HCT116 (cell line): ENCODE measurements around the gene SRL. TPM values are rescaled to one million over a fixed set of nuclear protein-coding genes. Genes with fewer than 3 reads are reported as not detected.

Experiments used
- ATAC-seq: fragments of 200-7000 bp; cut with Tn5 transposase; 2 replicates; pipeline ENCODE4 v1.9.1; 2020; ENCODE audit warnings: mild to moderate bottlenecking, moderate library complexity
- BruUV-seq: library from RNA; stranded (reverse); fragments of 400-500 nt; replicated peaks from 2 replicates; lab custom pipeline; 2021; lab: Mats Ljungman, UMichigan
- CTCF ChIA-PET: fragments of 300-600 bp; sonication (Branson Sonifier 250); formaldehyde crosslinking; loops from one replicate; lab custom pipeline; 2021; ENCODE audit warnings: antibody characterized with exemption; lab: Charles Lee
- POLR2A ChIA-PET: fragments of 300-600, 350-600 bp; sonication (Branson Sonifier 250); formaldehyde crosslinking; loops from one replicate; lab custom pipeline; 2021; ENCODE audit warnings: antibody characterized with exemption; lab: Charles Lee
- RAD21 ChIA-PET, 2 experiments: fragments of 300-600 bp; sonication (Branson Sonifier 250); formaldehyde crosslinking; loops; one replicate each; lab custom pipeline; 2023; ENCODE audit warnings: low total read pairs in 2 of 2; ENCODE audit not compliant: uncharacterized antibody in 2 of 2, unreplicated experiment in 2 of 2, low non-redundant PET in 1 of 2; lab: Charles Lee
- DNase-seq: peaks from one replicate; pipeline ENCODE4 v3.0.0-alpha.2; 2010; ENCODE audit warnings: low read depth, low spot score
- H2AFZ ChIP-seq: fragments of 200-600 bp; shearing (Covaris generic), sonication (generic); 2 replicates; pipeline ENCODE4 v1.6.1; 2017; ENCODE audit warnings: low read depth, mixed run types, mixed read lengths, antibody characterized with exemption, low read length; ENCODE audit not compliant: poor library complexity, severe bottlenecking
- H3K27ac ChIP-seq: 2 replicates; pipeline ENCODE4 v1.5.1; 2012; ENCODE audit warnings: low read depth, low read length
- H3K27me3 ChIP-seq: fragments of 200-600 bp; sonication (generic); 2 replicates; pipeline ENCODE4 v1.6.1; 2016; ENCODE audit warnings: mixed run types, low read length, mixed read lengths; ENCODE audit not compliant: insufficient read depth
- H3K36me3 ChIP-seq, 2 experiments: fragments of 200-500 bp in 1 of 2; fragments of 200-600 bp in 1 of 2; sonication (Bioruptor generic) in 1 of 2; sonication (generic) in 1 of 2; 2 replicates each; pipeline versions ENCODE4 v1.5.1 to v1.6.1; 2014 to 2016; ENCODE audit warnings: low read length in 2 of 2, inconsistent platforms in 1 of 2, mixed read lengths in 1 of 2, mixed run types in 1 of 2; ENCODE audit not compliant: insufficient read depth in 2 of 2, control insufficient read depth in 1 of 2
- H3K4me1 ChIP-seq, 2 experiments: fragments of 200-600 bp in 1 of 2; sonication (generic) in 1 of 2; 2 replicates each; pipeline versions ENCODE4 v1.5.1 to v1.6.1; 2012 to 2017; ENCODE audit warnings: low read length in 2 of 2, inconsistent platforms in 1 of 2, mild to moderate bottlenecking in 1 of 2, mixed read lengths in 1 of 2, mixed run types in 1 of 2, moderate library complexity in 1 of 2; ENCODE audit not compliant: insufficient read depth in 2 of 2, control insufficient read depth in 1 of 2
- H3K4me2 ChIP-seq: fragments of 200-600 bp; sonication (generic); 2 replicates; pipeline ENCODE4 v1.6.1; 2017; ENCODE audit warnings: mixed run types, low read length, mixed read lengths
- H3K4me3 ChIP-seq, 2 experiments: fragments of 200-600 bp in 1 of 2; sonication (generic) in 1 of 2; replicated peaks in 1 of 2; 2 replicates each; pipeline ENCODE4 v1.5.1; 2011 to 2016; ENCODE audit warnings: low read length in 2 of 2, control low read depth in 1 of 2, low read depth in 1 of 2, mild to moderate bottlenecking in 1 of 2, mixed read lengths in 1 of 2, mixed run types in 1 of 2
- H3K79me2 ChIP-seq: fragments of 200-600 bp; sonication (generic); 2 replicates; pipeline ENCODE4 v1.6.1; 2017; ENCODE audit warnings: mild to moderate bottlenecking, mixed run types, low read length, moderate library complexity, mixed read lengths; ENCODE audit not compliant: insufficient read depth
- H3K9ac ChIP-seq: fragments of 200-600 bp; sonication (generic); 2 replicates; pipeline ENCODE4 v1.6.1; 2016; ENCODE audit warnings: low read length, mixed read lengths
- H3K9me2 ChIP-seq: fragments of 200-600 bp; sonication (generic), shearing (Covaris generic); 2 replicates; pipeline ENCODE4 v1.6.1; 2017; ENCODE audit warnings: mixed run types, mild to moderate bottlenecking, moderate library complexity; ENCODE audit not compliant: insufficient read depth
- H3K9me3 ChIP-seq, 2 experiments: fragments of 200-500 bp in 1 of 2; fragments of 200-600 bp in 1 of 2; sonication (Bioruptor generic) in 1 of 2; sonication (generic) in 1 of 2; 2 replicates each; pipeline ENCODE4 v1.6.1; 2014 to 2017; ENCODE audit warnings: low read length in 2 of 2, mixed read lengths in 2 of 2, inconsistent platforms in 1 of 2, low read depth in 1 of 2, mild to moderate bottlenecking in 1 of 2, mixed run types in 1 of 2, moderate library complexity in 1 of 2; ENCODE audit not compliant: control insufficient read depth in 1 of 2, insufficient read depth in 1 of 2
- H4K20me1 ChIP-seq: fragments of 200-600 bp; sonication (generic), shearing (Covaris generic); 2 replicates; pipeline ENCODE4 v1.6.1; 2017; ENCODE audit warnings: mixed run types, mild to moderate bottlenecking, moderate library complexity; ENCODE audit not compliant: insufficient read depth
- CBX3 ChIP-seq: IDR thresholded peaks from 2 replicates; pipeline ENCODE4 v1.6.1; 2012; ENCODE audit warnings: low read depth
- CTCF ChIP-seq, 3 experiments: fragments of 200-600 bp in 1 of 3; sonication (generic) in 1 of 3; IDR thresholded peaks in 2 of 3; conservative IDR thresholded peaks in 1 of 3; 2 replicates each; pipeline ENCODE4 v1.5.1; 2012 to 2017; ENCODE audit warnings: low read depth in 2 of 3, low read length in 2 of 3, antibody characterized with exemption in 1 of 3, borderline replicate concordance in 1 of 3, control low read depth in 1 of 3, mild to moderate bottlenecking in 1 of 3, mixed read lengths in 1 of 3, mixed run types in 1 of 3, moderate library complexity in 1 of 3; ENCODE audit not compliant: insufficient read depth in 1 of 3
- EGR1 ChIP-seq: IDR thresholded peaks from 2 replicates; pipeline ENCODE4 v1.6.1; 2012; ENCODE audit warnings: low read depth
- ELF1 ChIP-seq: IDR thresholded peaks from 2 replicates; pipeline ENCODE4 v1.6.1; 2012; ENCODE audit warnings: low read depth, borderline replicate concordance
- EZH2 ChIP-seq: fragments of 200-600 bp; sonication (generic); IDR thresholded peaks from 2 replicates; pipeline ENCODE4 v1.6.1; 2017; ENCODE audit warnings: antibody characterized with exemption, mixed run types
- EZH2phosphoT487 ChIP-seq: fragments of 200-600 bp; IDR thresholded peaks from 2 replicates; pipeline ENCODE4 v1.6.1; 2018; ENCODE audit warnings: antibody characterized with exemption, borderline replicate concordance
- POLR2AphosphoS5 ChIP-seq: IDR thresholded peaks from 2 replicates; pipeline ENCODE4 v1.6.1; 2011; ENCODE audit warnings: mild to moderate bottlenecking, low read depth, low read length, moderate library complexity
- RAD21 ChIP-seq: IDR thresholded peaks from 2 replicates; pipeline ENCODE4 v1.6.1; 2012; ENCODE audit warnings: low read depth, mild to moderate bottlenecking
- SP1 ChIP-seq: IDR thresholded peaks from 2 replicates; pipeline ENCODE4 v1.6.1; 2012; ENCODE audit warnings: low read depth
- SRF ChIP-seq: IDR thresholded peaks from 2 replicates; pipeline ENCODE4 v1.6.1; 2012; ENCODE audit warnings: low read depth
- ZFX ChIP-seq: fragments of 450-650 bp; IDR thresholded peaks from 2 replicates; pipeline ENCODE4 v1.6.1; 2017
- intact Hi-C: fragments of 100-400 bp; cut with micrococcal nuclease; formaldehyde crosslinking; loops from 2 replicates; pipeline ENCODE4 v1.10.0; 2022
- total RNA-seq: library from RNA; stranded (reverse); gene quantifications from one replicate; pipeline ENCODE4 v1.2.1, GENCODE V29; 2021; ENCODE audit not compliant: unreplicated experiment

The SRL gene
- total RNA-seq, 1 experiment from 2014 or later, result not detected

GRCh38 chr16:4239682-4240175 is 2.2 kb downstream of the SRL start:
- no peaks in the 10 kb centered on the region for H3K36me3 ChIP-seq
- intact Hi-C loops, result no loop called here
- ATAC-seq (no peak), DNase-seq (no peak)
- H3K4me1 ChIP-seq, result no peaks in the 10 kb centered on the region
- RAD21 ChIA-PET, result no interaction called here
- H3K27ac ChIP-seq, result no peak overlapping the region
- POLR2A ChIA-PET, result no interaction called here
- no peak overlapping the region for H3K9ac ChIP-seq
- no peak overlapping the region for H2AFZ ChIP-seq
- no TSS peak for BruUV-seq
- H3K27me3 ChIP-seq, result no peaks in the 10 kb centered on the region
- no peaks in the 10 kb centered on the region for H3K9me2 ChIP-seq
- CTCF ChIA-PET, result no interaction called here
- H4K20me1 ChIP-seq, result no peaks in the 10 kb centered on the region
- no peaks in the 10 kb centered on the region for H3K79me2 ChIP-seq
- H3K9me3 ChIP-seq, result no peaks in the 10 kb centered on the region
- no peak overlapping the region for H3K4me3 ChIP-seq
- H3K4me2 ChIP-seq, result no peak overlapping the region
- no peak for TF ChIP-seq CTCF (IDR thresholded peaks at IDR 0.05 in 2 of 3, conservative IDR thresholded peaks at IDR 0.05 in 1 of 3; ENCODE audit: borderline replicate concordance in 1 of 3, insufficient read depth in 1 of 3, low read depth in 2 of 3, low read length in 2 of 3)
- no peak for TF ChIP-seq POLR2AphosphoS5
- TF ChIP-seq EZH2phosphoT487, result no peak

- H3K27me3 ChIP-seq, result no peaks in the 10 kb centered on the region
- no peak overlapping the region for H3K9ac ChIP-seq
- no peak overlapping the region for H3K4me3 ChIP-seq
- no peak for ATAC-seq
- no peak overlapping the region for H3K4me2 ChIP-seq
- no peak overlapping the region for H2AFZ ChIP-seq
- no peaks in the 10 kb centered on the region for H4K20me1 ChIP-seq
- ChIA-PET RAD21 (no interaction called here), CTCF (interaction anchor here (1.3 kb wide), 1 partner anchor 15 kb away, joined by 4 read pairs; no protein-coding TSS in a partner anchor)
- intact Hi-C loops, result no loop called here
- no peaks in the 10 kb centered on the region for H3K9me3 ChIP-seq
- no peak overlapping the region for H3K27ac ChIP-seq
- no peak for TF ChIP-seq EZH2phosphoT487
- no peak for TF ChIP-seq CBX3
- no peak for TF ChIP-seq ZFX
- no peak for TF ChIP-seq SRF
- no peak for TF ChIP-seq SP1
- no peak for TF ChIP-seq EGR1
- no peak for TF ChIP-seq RAD21
- no peak for TF ChIP-seq ELF1
- no peak for TF ChIP-seq POLR2AphosphoS5
- no peak for TF ChIP-seq EZH2
- no peak for TF ChIP-seq CTCF (IDR thresholded peaks at IDR 0.05 in 2 of 3, conservative IDR thresholded peaks at IDR 0.05 in 1 of 3; ENCODE audit: borderline replicate concordance in 1 of 3, insufficient read depth in 1 of 3, low read depth in 2 of 3, low read length in 2 of 3)
- TF ChIP-seq, all 23 proteins: peak for 0
- Histone ChIP-seq H3K79me2 (no peaks in the 10 kb centered on the region), H3K9me2 (no peaks in the 10 kb centered on the region), H3K4me1 (no peaks in the 10 kb centered on the region), H3K36me3 (no peaks in the 10 kb centered on the region)
- no TSS peak for BruUV-seq
- POLR2A ChIA-PET, result no interaction called here
- DNase-seq, result no peak
These were observed 2.9 kb downstream of the SRL start for GRCh38 chr16:4239020-4239419.
